Activated gamma-delta T cell (primary cell): ENCODE data around the gene PRM3.

Source experiments
- DNase-seq: peaks from one replicate; lab custom pipeline; 2025; lab: John Stamatoyannopoulos, UW

Gene PRM3

GRCh38 chr16:11280616-11281522, 7.4 kb upstream of the PRM3 start, which contains the start of gene PRM1:
PRM1 (minus strand) TSS chr16:11281330; CDS start chr16:11281238, 92 bp downstream.
- DNase-seq: no peak

- no peak for DNase-seq
These were observed 5.5 kb upstream of the PRM3 start for GRCh38 chr16:11278681-11279628.

- DNase-seq: no peak
These were observed 4.3 kb upstream of the PRM3 start for GRCh38 chr16:11277607-11278337.

- no peak for DNase-seq
These were observed 3.6 kb upstream of the PRM3 start for GRCh38 chr16:11276896-11277593.

GRCh38 chr16:11276143-11276895, 2.9 kb upstream of the PRM3 start, which contains the start of gene PRM2:
PRM2 (minus strand) TSS chr16:11276480; CDS start chr16:11276370, 110 bp downstream.
- DNase-seq: no peak

GRCh38 chr16:11274964-11275363, 1.5 kb upstream of the PRM3 start:
- no peak for DNase-seq

GRCh38 chr16:11273721-11274324, 394 bp upstream of the PRM3 start:
- no peak for DNase-seq

- no peak for DNase-seq
These were observed 945 bp downstream of the PRM3 start for GRCh38 chr16:11272484-11272883.

- no peak for DNase-seq
These were observed 1.8 kb downstream of the PRM3 start for GRCh38 chr16:11271610-11272009.

- DNase-seq: no peak
These were observed 2.7 kb downstream of the PRM3 start for GRCh38 chr16:11270602-11271162.

- DNase-seq: no peak
These were observed 4.5 kb downstream of the PRM3 start, which contains the start of gene TNP2 for GRCh38 chr16:11268921-11269375. TNP2 (minus strand) TSS chr16:11269325; CDS start chr16:11269262, 63 bp downstream.

- no peak for DNase-seq
These were observed 8.3 kb downstream of the PRM3 start for GRCh38 chr16:11265124-11265523.

GRCh38 chr16:11264155-11264832, 9.1 kb downstream of the PRM3 start:
- DNase-seq: no peak

- DNase-seq: no peak
These were observed 9.7 kb downstream of the PRM3 start for GRCh38 chr16:11263737-11264136.

- no peak for DNase-seq
These were observed 10.5 kb downstream of the PRM3 start for GRCh38 chr16:11262915-11263314.

GRCh38 chr16:11260596-11260966, 12.8 kb downstream of the PRM3 start:
- DNase-seq: no peak

- DNase-seq: no peak
These were observed 13.5 kb downstream of the PRM3 start for GRCh38 chr16:11259655-11260595.
